GM12878 (cell line): Measurements from ENCODE around the gene CR1L.
"Not testable (repeated sequence)": the region's sequence is repeated elsewhere in the genome, so short reads cannot be mapped to it uniquely, and the experiment has no call there.

Experiments used
- POLR2A ChIP-seq: IDR thresholded peaks from 2 replicates; pipeline ENCODE4 v1.6.1; 2011; ENCODE audit warnings: low read depth, mild to moderate bottlenecking, low read length
- POLR2AphosphoS5 ChIP-seq: IDR thresholded peaks from 2 replicates; pipeline ENCODE4 v1.6.1; 2011; ENCODE audit warnings: mild to moderate bottlenecking, low read length, inconsistent platforms
- SIN3A ChIP-seq: IDR thresholded peaks from 2 replicates; pipeline ENCODE4 v1.6.1; 2012; ENCODE audit warnings: low read depth, low read length, improper control_type of control experiment
- SP1 ChIP-seq: IDR thresholded peaks from one replicate; pipeline ENCODE4 v1.6.1; 2011; ENCODE audit warnings: low read depth, low read length
- SPI1 ChIP-seq: IDR thresholded peaks from 2 replicates; pipeline ENCODE4 v1.6.1; 2011; ENCODE audit warnings: low read depth, mild to moderate bottlenecking, low read length, moderate library complexity, borderline replicate concordance; ENCODE audit not compliant: insufficient read depth
- SREBF1 ChIP-seq: IDR thresholded peaks from 2 replicates; pipeline ENCODE4 v1.6.1; 2012; ENCODE audit warnings: mild to moderate bottlenecking, low read length
- SRF ChIP-seq, 2 experiments: IDR thresholded peaks; 2 replicates each; pipeline ENCODE4 v1.6.1; 2011; ENCODE audit warnings: low read depth in 2 of 2, low read length in 2 of 2, mild to moderate bottlenecking in 1 of 2, moderate library complexity in 1 of 2
- TAF1 ChIP-seq: IDR thresholded peaks from 2 replicates; pipeline ENCODE4 v1.6.1; 2011; ENCODE audit warnings: mild to moderate bottlenecking, low read depth, low read length, borderline replicate concordance
- ZBED1 ChIP-seq: IDR thresholded peaks from 2 replicates; pipeline ENCODE4 v1.6.1; 2016; ENCODE audit warnings: borderline replicate concordance
- ZSCAN29 ChIP-seq: fragments of 450-650 bp; IDR thresholded peaks from 2 replicates; pipeline ENCODE4 v1.6.1; 2017; ENCODE audit warnings: mild to moderate bottlenecking, moderate library complexity
- TF ChIP-seq, protein P1 (sequence below), 3 experiments: IDR thresholded peaks in 2 of 3; conservative IDR thresholded peaks in 1 of 3; 2 replicates each; pipeline ENCODE4 v1.5.1; 2011; ENCODE audit warnings: low read depth in 3 of 3, low read length in 3 of 3, mild to moderate bottlenecking in 3 of 3, control low read depth in 2 of 3, moderate library complexity in 2 of 3, inconsistent platforms in 1 of 3, mixed read lengths in 1 of 3; ENCODE audit not compliant: control insufficient read depth in 2 of 3, insufficient read depth in 1 of 3; ENCODE audit errors: extremely low read depth in 1 of 3
- TF ChIP-seq, protein P2 (sequence below): IDR thresholded peaks from 2 replicates; pipeline ENCODE4 v1.6.1; 2012; ENCODE audit warnings: mild to moderate bottlenecking, low read depth, low read length
- TF ChIP-seq, protein P3 (sequence below): IDR thresholded peaks from 2 replicates; pipeline ENCODE4 v1.6.1; 2012; ENCODE audit warnings: low read length, inconsistent platforms

DNA sequence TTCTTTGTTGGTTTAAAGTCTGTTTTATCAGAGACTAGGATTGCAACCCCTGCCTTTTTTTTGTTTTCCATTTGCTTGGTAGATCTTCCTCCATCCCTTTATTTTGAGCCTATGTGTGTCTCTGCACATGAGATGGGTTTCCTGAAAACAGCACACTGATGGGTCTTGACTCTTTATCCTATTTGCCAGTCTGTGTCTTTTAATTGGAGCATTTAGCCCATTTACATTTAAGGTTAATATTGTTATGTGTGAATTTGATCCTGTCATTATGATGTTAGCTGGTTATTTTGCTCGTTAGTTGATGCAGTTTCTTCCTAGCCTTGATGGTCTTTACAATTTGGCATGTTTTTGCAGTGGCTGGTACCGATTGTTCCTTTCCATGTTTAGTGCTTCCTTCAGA lies 16.5 kb downstream of the CR1L start:
- not testable (repeated sequence) for TF ChIP-seq ZBED1; SIN3A; TAF1; SPI1; SREBF1; SRF (IDR thresholded peaks at IDR 0.05; ENCODE audit: low read depth in 2 of 2, low read length in 2 of 2); SP1; ZSCAN29; POLR2AphosphoS5; POLR2A
- TF ChIP-seq, protein P1, sequence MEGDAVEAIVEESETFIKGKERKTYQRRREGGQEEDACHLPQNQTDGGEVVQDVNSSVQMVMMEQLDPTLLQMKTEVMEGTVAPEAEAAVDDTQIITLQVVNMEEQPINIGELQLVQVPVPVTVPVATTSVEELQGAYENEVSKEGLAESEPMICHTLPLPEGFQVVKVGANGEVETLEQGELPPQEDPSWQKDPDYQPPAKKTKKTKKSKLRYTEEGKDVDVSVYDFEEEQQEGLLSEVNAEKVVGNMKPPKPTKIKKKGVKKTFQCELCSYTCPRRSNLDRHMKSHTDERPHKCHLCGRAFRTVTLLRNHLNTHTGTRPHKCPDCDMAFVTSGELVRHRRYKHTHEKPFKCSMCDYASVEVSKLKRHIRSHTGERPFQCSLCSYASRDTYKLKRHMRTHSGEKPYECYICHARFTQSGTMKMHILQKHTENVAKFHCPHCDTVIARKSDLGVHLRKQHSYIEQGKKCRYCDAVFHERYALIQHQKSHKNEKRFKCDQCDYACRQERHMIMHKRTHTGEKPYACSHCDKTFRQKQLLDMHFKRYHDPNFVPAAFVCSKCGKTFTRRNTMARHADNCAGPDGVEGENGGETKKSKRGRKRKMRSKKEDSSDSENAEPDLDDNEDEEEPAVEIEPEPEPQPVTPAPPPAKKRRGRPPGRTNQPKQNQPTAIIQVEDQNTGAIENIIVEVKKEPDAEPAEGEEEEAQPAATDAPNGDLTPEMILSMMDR (IDR thresholded peaks at IDR 0.05 in 2 of 3, conservative IDR thresholded peaks at IDR 0.05 in 1 of 3; ENCODE audit: control insufficient read depth in 2 of 3, extremely low read depth in 1 of 3, insufficient read depth in 1 of 3, low read depth in 3 of 3, low read length in 3 of 3), result not testable (repeated sequence)
- TF ChIP-seq, protein P2, sequence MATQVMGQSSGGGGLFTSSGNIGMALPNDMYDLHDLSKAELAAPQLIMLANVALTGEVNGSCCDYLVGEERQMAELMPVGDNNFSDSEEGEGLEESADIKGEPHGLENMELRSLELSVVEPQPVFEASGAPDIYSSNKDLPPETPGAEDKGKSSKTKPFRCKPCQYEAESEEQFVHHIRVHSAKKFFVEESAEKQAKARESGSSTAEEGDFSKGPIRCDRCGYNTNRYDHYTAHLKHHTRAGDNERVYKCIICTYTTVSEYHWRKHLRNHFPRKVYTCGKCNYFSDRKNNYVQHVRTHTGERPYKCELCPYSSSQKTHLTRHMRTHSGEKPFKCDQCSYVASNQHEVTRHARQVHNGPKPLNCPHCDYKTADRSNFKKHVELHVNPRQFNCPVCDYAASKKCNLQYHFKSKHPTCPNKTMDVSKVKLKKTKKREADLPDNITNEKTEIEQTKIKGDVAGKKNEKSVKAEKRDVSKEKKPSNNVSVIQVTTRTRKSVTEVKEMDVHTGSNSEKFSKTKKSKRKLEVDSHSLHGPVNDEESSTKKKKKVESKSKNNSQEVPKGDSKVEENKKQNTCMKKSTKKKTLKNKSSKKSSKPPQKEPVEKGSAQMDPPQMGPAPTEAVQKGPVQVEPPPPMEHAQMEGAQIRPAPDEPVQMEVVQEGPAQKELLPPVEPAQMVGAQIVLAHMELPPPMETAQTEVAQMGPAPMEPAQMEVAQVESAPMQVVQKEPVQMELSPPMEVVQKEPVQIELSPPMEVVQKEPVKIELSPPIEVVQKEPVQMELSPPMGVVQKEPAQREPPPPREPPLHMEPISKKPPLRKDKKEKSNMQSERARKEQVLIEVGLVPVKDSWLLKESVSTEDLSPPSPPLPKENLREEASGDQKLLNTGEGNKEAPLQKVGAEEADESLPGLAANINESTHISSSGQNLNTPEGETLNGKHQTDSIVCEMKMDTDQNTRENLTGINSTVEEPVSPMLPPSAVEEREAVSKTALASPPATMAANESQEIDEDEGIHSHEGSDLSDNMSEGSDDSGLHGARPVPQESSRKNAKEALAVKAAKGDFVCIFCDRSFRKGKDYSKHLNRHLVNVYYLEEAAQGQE, result not testable (repeated sequence)
- TF ChIP-seq, protein P3, sequence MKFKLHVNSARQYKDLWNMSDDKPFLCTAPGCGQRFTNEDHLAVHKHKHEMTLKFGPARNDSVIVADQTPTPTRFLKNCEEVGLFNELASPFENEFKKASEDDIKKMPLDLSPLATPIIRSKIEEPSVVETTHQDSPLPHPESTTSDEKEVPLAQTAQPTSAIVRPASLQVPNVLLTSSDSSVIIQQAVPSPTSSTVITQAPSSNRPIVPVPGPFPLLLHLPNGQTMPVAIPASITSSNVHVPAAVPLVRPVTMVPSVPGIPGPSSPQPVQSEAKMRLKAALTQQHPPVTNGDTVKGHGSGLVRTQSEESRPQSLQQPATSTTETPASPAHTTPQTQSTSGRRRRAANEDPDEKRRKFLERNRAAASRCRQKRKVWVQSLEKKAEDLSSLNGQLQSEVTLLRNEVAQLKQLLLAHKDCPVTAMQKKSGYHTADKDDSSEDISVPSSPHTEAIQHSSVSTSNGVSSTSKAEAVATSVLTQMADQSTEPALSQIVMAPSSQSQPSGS, result not testable (repeated sequence)
